ENCODE measurements around the gene NF2.

The NF2 gene

DNA sequence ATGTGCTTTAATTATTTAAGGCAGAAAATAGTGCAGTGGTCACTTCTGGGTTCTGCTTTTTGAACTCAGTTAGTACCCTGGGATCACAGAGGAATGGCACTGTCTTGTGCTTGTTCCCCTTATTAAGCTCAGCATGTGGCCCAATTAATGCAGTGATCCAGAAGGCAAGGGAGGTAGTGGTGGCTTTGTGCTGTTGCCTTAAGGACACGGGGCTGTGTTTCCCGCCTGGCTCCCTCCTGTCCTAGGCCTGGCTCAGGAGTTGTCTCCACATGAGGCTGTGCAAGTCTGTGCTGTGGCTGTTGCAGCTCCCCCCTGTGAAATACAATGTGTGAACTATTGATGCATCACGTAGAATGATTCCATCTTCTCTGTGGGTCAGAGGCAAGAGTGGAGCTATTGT lies 67.2 kb downstream of the NF2 start:
- DNase-seq: no peak

GRCh38 chr22:29673361-29674066 lies 70.1 kb downstream of the NF2 start:
- no peak for DNase-seq

- no peak for DNase-seq
These were observed 70.7 kb downstream of the NF2 start for GRCh38 chr22:29674121-29674520.

DNA sequence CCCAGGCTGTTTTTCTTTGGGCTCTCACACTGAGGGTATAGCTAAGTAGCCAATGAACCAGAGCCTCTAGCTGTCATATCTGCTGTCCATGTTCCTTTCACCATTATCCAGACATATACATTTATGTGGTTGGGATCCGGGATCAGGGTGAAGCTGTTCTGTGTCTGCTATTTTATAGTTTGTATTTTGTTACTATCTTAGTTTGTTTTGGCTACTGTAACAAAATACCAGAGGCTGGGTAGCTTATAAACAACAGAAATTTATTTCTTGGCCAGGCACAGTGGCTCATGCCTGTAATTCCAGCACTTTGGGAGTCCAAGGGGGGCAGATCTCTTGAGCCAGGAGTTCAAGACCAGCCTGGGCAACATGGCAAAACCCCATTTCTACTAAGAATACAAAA lies 75.9 kb downstream of the NF2 start:
- DNase-seq: no peak

DNA sequence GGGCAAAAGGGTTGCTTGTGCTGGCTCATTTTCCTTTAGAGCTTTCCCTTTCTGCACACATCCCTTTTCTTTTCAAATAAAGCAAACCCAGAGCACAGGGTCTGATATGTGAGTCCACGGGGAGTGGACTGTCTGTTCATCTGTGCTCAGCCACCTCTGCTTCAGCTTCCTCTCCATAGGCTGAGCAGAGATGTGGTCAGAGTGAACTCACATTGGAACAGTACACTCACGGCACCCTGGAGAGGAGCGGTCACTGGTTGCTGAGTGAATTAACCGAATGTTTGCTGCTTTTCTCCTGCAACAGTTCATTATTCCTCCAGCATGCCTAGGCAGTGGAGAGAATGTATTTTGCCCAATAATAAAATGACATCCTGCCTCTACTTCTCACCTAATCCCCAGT lies 80.1 kb downstream of the NF2 start:
- DNase-seq: no peak

- no peak for DNase-seq
These were observed 80.8 kb downstream of the NF2 start for GRCh38 chr22:29684244-29684643.

GRCh38 chr22:29689206-29689879 lies 85.9 kb downstream of the NF2 start:
- no peak for DNase-seq

DNA sequence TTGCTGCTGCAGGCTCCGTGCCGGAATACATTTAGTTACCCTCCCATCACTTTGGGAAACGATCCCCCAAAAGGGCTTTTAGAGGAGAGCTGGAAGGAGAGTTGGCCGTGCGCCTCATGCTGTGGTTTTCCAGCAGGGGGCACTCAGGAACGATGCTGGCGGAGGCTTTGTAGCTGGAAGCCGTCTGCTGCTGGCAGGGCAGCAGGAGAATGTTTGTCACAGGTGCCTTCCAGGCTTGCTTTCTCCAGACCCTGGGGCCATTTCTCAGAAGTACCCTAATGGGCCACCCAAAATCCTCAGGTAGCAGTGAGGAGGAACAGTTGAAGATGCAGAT lies 86.4 kb downstream of the NF2 start:
- DNase-seq: peak; percentile 51 to 57

- no peak for DNase-seq
These were observed 87.0 kb downstream of the NF2 start for GRCh38 chr22:29690476-29690875.

DNA sequence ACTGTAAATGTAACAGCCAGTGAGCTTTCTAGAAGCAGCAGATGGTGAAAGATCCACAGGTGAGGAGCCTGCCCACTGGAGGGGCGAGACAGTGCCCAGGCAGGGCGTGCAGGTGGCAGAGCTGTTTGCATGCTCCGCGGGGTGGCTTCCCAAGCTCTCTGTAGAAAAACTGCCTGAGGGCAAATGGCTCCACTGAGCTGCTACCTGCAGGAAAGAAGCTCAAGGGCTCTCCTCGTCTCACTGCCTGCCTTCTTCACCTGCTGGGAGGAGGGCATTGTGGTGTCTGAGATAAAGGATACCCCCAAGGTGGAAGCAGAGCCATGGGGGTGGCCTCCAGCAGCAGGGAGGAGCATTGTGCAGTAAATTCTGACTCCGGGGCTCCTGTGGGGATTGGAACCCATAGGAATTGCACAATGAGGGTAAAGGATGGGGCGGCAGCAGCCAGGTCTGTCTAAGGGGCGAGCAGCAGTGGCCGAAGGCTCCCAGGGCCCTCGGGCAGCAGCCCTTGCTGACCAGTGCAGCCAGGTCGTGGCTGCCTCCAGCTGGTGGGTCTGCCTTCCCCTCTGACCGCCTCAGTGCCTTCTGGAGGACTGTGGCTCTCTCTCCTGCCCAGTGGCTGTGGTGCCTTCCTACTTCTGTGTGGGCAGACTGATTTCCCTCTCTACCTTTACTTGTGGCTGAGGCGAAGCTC lies 88.3 kb downstream of the NF2 start:
- DNase-seq: no peak

- no peak for DNase-seq
These were observed 88.9 kb downstream of the NF2 start for GRCh38 chr22:29692327-29692640.

DNA sequence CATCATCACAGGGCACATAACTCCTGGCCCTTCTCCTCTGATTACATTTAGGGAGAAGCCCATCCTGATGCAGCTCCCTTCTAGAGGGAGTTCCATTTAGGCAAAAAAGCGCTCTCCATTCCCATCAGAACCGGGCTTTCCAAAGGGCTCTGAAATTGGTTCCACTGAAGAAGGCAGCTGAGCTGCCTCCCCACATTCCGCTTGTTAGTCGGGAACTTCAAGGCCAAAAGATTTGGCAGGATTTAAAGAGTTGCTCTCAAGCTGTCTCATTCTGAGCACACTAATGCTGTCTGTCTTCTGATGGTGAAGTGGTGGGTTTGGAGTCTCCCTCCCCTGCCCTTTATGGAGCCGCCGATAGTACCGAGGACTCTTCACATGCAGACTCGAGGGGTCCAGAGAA lies 89.7 kb downstream of the NF2 start:
- DNase-seq: no peak

DNA sequence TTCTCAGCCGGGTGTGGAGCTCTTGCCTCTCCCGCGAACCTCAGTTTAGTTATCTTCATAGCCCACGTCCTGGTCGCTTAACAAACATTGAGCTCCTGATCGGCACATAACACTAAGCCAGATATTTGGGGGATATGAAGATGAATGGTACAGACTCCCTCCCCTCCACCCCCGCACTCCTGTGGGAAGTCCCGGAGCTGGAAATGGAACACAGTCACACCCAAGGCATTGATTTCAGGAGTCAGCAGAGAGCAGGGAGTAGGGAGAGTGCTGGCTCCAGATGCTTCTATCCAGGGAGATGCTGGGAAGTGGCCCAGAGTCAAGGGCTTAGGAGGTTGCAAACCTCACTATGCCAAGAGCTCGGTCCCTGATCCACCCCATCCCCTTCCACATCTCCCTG lies 90.2 kb downstream of the NF2 start:
- no peak for DNase-seq

DNA sequence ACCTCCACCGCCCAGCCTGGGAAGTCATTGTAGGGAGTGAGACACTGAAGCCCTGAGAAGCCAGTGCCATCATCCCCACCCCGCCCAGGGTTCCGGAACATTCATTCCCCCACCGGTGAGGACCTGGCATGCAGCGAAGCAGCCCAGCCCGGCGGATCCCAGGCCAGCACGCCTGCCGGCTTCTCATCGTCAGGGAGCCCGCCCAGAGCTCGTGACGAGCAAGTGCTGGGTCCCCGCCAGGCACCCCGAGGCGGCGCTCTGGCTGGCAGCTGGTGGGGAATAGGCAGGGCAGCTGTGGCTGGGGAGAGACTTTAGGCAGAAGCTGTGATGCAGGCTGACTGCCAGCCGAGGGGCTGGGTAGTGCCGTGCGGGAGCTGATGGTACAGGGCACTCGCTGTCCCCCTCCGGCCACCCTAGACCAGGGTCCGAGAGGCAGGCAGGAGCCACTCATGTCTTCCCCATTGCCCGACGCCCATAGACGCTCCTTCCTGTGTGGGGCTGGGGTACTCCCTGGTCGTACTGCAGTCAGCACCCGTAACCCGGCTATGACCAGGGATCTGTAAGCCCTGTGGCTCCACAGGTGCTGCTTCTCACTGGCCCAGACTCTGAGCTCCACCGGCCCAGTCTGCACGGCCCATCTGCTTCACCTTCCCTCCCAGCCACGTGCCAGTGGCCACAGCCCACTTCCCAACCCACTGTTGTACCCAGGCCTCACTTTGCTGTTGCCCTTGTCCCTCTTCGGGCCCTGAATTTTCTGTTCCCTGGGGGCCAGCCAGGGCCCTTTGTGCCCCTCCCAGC lies 91.9 kb downstream of the NF2 start:
- DNase-seq: no peak

DNA sequence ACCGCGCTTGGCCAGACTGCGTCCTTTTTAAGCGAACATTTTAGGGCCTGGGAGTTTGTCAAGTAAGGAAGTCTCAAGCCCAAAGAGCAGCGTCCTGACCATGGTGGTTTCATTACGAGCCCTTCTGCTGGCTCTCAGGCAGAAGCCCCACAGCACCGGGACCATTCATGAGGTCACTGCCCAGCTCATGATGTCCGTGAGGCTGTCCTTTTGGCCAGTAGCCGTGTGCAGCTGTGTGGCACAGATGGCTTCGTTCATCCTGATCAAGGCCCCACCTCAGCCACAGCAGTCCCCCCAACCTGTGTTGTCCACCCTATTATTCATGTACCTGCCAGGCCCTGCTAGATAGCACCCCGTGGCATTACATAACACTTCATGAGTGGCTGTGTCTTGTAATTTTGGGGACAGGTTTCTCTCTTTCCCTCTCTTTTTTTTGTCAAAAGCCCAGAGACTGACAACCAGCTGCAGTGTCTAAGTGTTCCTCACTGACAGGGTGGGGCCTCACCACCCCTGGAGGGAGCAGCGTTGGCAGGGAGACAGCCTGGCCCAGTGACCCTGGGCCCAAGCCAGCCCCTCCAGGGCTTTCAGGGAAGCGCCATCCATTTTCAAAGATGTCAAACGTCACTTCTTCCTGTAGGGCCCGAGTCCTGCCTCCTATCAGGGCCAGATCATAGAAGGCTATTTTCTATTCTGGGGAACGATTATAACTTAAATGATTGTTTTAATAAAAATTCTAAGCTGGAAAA lies 94.6 kb downstream of the NF2 start:
- no peak for DNase-seq

DNA sequence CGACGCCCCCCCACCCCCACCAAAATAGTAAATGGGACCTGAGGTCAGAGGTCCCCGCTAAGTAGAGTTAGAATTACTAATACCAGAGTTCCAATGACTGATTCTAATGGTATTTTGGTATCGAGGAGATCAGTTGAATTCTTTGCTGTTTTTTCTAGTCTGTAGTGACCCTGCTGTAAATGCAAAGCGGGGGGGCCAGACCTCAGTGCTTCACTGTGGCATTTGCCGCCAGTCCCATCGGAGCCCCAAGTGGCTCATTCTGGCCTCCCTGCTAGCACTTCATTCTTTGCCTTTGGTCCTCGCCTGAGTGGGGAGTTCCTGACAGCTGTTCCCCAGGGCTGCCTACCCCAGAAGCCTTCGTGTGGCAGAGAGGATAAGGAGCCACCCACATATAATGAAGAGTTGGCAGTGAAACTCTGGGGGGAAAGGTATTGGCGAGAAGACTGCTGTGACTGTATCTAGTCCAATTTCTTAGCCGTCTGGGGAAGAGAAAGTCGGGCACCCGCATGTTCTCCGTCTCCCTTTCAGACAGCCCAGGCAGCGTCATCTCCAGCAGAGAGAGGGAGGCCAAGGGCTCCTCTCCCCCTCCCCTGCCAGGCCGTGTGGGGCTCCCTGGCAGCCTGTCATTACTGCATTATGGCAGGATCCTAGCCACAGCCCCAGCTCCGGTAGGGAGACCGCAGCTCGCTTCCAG lies 96.9 kb downstream of the NF2 start:
- DNase-seq: no peak

DNA sequence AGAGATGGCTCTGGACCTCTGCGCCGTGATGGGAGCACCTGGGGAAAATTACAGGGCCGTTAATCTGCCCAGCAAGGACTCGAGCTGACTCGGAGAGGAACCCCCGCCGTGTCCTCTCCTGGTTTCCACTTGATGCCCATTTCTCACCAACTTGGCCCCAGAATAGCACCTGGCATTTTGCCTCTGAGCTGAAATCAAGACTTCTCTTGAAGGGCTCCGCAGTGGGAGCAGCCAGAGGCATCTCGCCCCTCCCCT lies 97.4 kb downstream of the NF2 start:
- no peak for DNase-seq

- DNase-seq: no peak
These were observed 97.9 kb downstream of the NF2 start for GRCh38 chr22:29701155-29701999.

DNA sequence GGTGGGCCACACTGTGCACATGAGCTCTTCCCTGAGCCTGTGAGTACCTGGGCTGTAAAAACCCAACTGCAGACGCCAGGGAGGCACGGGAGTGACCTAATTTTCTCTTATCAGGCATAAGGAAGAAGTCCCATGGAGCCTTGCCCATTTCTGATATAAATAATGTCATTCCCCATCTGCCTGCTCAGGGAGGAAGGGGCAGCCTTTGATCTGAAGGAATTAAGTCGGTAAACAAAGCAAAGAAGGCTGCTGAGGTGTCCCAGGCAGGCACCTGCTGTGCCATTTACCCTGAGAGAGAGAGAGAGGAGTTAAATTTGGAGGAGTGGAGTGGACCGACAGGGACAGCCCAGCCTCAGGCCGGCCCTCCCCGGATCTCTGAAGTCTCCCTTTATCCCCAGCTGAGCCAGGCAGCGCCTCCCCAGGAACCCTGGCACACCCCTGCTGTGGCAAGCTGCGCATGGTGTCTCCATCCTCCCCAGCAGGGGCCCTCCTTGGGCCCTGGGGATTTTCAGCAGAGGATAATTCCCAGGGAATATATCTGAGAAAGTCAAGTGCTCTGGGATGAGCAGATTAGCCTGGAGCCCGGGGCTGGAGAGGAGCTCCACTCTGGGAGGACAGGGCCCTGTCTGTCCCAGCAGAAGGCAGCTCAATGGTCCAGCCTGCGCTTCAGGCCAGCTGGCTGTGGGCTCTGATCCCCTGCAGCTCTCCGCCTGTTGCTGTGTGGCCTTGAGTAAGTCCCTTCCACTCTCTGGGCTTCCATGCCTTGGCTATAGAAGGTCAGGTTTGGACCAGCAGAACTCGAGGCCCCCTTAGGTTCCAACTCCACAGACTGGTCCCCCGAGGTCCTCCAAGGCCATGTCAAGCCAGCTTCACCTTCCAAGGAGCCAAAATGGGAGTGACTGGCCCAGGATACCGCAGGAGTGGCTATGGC lies 98.8 kb downstream of the NF2 start:
- DNase-seq: no peak

DNA sequence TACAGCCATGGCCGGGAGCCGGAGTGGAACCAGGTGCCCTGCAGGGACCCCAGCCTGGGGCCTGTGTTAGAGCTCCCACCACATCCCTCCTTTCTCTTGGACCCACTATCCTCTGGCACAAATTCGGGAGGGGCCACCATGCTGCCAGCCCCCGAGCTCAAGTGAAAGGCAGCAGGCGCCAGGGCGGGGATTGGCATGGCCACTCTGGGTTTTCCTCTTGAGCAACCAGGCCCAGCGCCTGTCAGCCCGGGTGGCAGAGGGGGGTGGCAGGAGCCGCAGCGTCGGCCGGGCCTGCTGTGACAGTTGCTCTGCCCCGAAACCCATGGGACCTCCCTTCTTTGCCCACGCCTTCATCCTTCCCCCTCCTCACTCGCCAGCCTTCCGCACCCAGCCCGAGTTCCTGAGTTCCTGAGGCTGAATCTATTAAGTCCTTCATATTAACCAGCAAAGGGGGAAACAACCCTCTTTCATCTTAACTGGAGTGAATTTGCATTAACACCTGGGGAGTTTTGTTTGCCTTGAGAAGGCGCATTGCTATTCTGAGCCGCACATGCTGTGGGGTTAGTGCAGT lies 99.6 kb downstream of the NF2 start:
- DNase-seq: no peak

All from activated CD4-positive, alpha-beta T cell treated with anti-CD3 and anti-CD28 coated beads, Interleukin-2, amount 50 U/mL, for 48 hours (primary cell).